T-cell (primary cell): ENCODE results near the gene SOBP. TPM values are rescaled to one million over a fixed set of nuclear protein-coding genes. Genes with fewer than 3 reads are reported as not detected.

Experiments
- ATAC-seq, 4 experiments: fragments of 200-7000 bp in 3 of 4; fragments of 150-1000 bp in 1 of 4; cut with Tn5 transposase; replicated peaks in 1 of 4; 1 replicate in 3 of 4; 2 replicates in 1 of 4; pipeline ENCODE4 v1.10.0; 2021; ENCODE audit warnings: moderate library complexity in 3 of 4, mild to moderate bottlenecking in 2 of 4, moderate number of reproducible peaks in 1 of 4
- CTCF ChIA-PET, 2 donors: fragments of 300-600 bp; sonication (Branson Sonifier 250); formaldehyde crosslinking; loops; one replicate each; lab custom pipeline; 2022; ENCODE audit warnings: antibody characterized with exemption in 2 of 2; lab: Charles Lee
- POLR2A ChIA-PET, 2 donors: fragments of 300-600 bp; sonication (Branson Sonifier 250); formaldehyde crosslinking; loops; one replicate each; lab custom pipeline; 2022; ENCODE audit warnings: antibody characterized with exemption in 2 of 2; lab: Charles Lee
- DNase-seq, 35 experiments: peaks; one replicate each; pipeline versions ENCODE4 v3.0.0 to v3.0.0-alpha.2; 2013 to 2023
- H3K27ac ChIP-seq: one replicate; pipeline ENCODE4 v1.5.1; 2013; ENCODE audit warnings: low read length
- H3K27me3 ChIP-seq, 2 experiments: replicated peaks in 1 of 2; 1 replicate in 1 of 2; 2 replicates in 1 of 2; pipeline versions ENCODE4 v1.6.1 to v1.7.0; 2013; ENCODE audit warnings: low read length in 1 of 2, mixed read lengths in 1 of 2; ENCODE audit not compliant: control insufficient read depth in 2 of 2, insufficient read depth in 2 of 2; ENCODE audit errors: extremely low read depth in 1 of 2
- H3K36me3 ChIP-seq, 2 donors: 1 replicate in 1 of 2; 2 replicates in 1 of 2; pipeline versions ENCODE4 v1.6.1 to v1.7.0; 2013; ENCODE audit warnings: low read length in 1 of 2; ENCODE audit not compliant: control insufficient read depth in 2 of 2, insufficient read depth in 1 of 2; ENCODE audit errors: extremely low read depth in 1 of 2
- H3K4me1 ChIP-seq, 2 experiments: 1 replicate in 1 of 2; 2 replicates in 1 of 2; pipeline versions ENCODE4 v1.6.1 to v1.7.0; 2013; ENCODE audit warnings: low read length in 2 of 2, mixed read lengths in 1 of 2; ENCODE audit not compliant: insufficient read depth in 2 of 2, control insufficient read depth in 1 of 2; ENCODE audit errors: extremely low read depth in 1 of 2
- H3K4me3 ChIP-seq, 2 donors: 1 replicate in 1 of 2; 2 replicates in 1 of 2; pipeline versions ENCODE4 v1.5.1 to v1.7.0; 2013; ENCODE audit warnings: mild to moderate bottlenecking in 2 of 2, low read length in 1 of 2, moderate library complexity in 1 of 2; ENCODE audit not compliant: control insufficient read depth in 1 of 2; ENCODE audit errors: extremely low read depth in 1 of 2
- H3K9me3 ChIP-seq: 2 replicates; pipeline ENCODE4 v1.7.0; 2013
- H3K27ac Mint-ChIP-seq, 2 donors: one replicate each; pipeline ENCODE4 v1.8.0; 2020 to 2021; ENCODE audit warnings: mild to moderate bottlenecking in 2 of 2, mixed read lengths in 2 of 2
- H3K27me3 Mint-ChIP-seq, 2 donors: one replicate each; pipeline ENCODE4 v1.8.0; 2021 to 2022; ENCODE audit warnings: mixed read lengths in 2 of 2
- H3K36me3 Mint-ChIP-seq: one replicate; pipeline ENCODE4 v1.8.0; 2021; ENCODE audit warnings: mixed read lengths
- H3K4me1 Mint-ChIP-seq, 3 donors: one replicate each; pipeline ENCODE4 v1.8.0; 2020 to 2022; ENCODE audit warnings: mixed read lengths in 3 of 3, mild to moderate bottlenecking in 1 of 3
- H3K4me3 Mint-ChIP-seq, 3 donors: one replicate each; pipeline ENCODE4 v1.8.0; 2020 to 2022; ENCODE audit warnings: mild to moderate bottlenecking in 3 of 3, mixed read lengths in 3 of 3, moderate library complexity in 3 of 3
- H3K9me3 Mint-ChIP-seq, 3 donors: one replicate each; pipeline ENCODE4 v1.8.0; 2020 to 2022; ENCODE audit warnings: mixed read lengths in 3 of 3
- WGBS: methylation state at CpG from one replicate; pipeline ENCODE4 v1.1.5; 2013; ENCODE audit warnings: missing lambda C conversion rate; ENCODE audit not compliant: insufficient coverage; 5-methylcytosine and 5-hydroxymethylcytosine counted together
- total RNA-seq, 35 experiments: library from RNA in 6 of 35; stranded (reverse) in 6 of 35; fragments of 120-200 nt in 1 of 35; gene quantifications; one replicate each; pipeline versions ENCODE4 v1.2.1 to v1.2.4 and lab custom pipeline; 2013 to 2026

Gene SOBP
- total RNA-seq, 5 donors from 2014 or later (not counting 1 experiment from before 2014, with no cell fraction given), result 0.30 to 0.95 (median 0.46) TPM

- Mint-ChIP-seq H3K4me1 (peaks cover 7 to 24% (median 16%) of the 10 kb centered on the region in 3 donors), H3K27ac (no peak overlapping the region), H3K4me3 (no peak overlapping the region), H3K27me3 (no peaks in the 10 kb centered on the region), H3K9me3 (peaks cover 10 to 27% (median 17%) of the 10 kb centered on the region in 3 donors), H3K36me3 (peaks cover 36% of the 10 kb centered on the region)
- Histone ChIP-seq H3K27ac (no peak overlapping the region), H3K4me3 (no peak overlapping the region), H3K27me3 (no peaks in the 10 kb centered on the region), H3K36me3 (peaks cover 2 to 4% of the 10 kb centered on the region in 2 donors), H3K4me1 (no peaks in the 10 kb centered on the region), H3K9me3 (no peaks in the 10 kb centered on the region)
- DNase-seq (no peak), ATAC-seq (no peak)
- ChIA-PET POLR2A (interaction anchor here in 1 of 2 donors (0.6 kb wide), 1 partner anchor 478 kb away, joined by 6 read pairs; no protein-coding TSS in a partner anchor), CTCF (no interaction called here)
- WGBS, result no CpG with 5 or more reads among the region's 1 CpG
Observed at GRCh38 chr6:107444277-107444676, 45.6 kb upstream of the SOBP start.

DNA sequence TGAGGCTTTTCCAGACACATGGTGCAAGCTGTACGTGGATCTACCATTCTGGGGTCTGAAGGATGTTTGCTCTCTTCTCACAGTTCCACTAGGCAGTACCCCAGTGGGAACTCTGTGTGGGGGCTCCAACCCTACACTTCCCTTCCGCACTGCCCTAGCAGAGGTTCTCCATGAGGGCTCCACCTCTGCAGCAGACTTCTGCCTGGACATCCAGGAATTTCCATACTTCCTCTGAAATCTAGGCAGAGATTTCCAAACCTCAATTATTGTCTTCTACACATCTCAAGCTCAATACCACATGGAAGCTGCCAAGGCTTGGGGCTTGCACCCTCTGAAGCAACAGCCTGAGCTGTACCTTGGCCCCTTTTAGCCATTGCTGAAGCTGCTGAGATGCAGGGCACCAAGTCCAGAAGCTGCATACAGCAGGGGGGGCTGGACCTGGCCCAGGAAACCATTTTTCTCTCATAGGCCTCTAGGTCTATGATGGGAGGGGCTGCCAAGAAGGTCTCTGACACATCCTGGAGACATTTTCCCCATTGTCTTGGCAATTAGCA is 42.2 kb upstream of the SOBP start:
- ATAC-seq, result no peak
- Histone ChIP-seq H3K27ac (no peak overlapping the region), H3K27me3 (no peaks in the 10 kb centered on the region), H3K9me3 (no peaks in the 10 kb centered on the region), H3K36me3 (peaks cover 2 to 4% of the 10 kb centered on the region in 2 donors), H3K4me3 (no peak overlapping the region), H3K4me1 (no peaks in the 10 kb centered on the region)
- H3K27me3 Mint-ChIP-seq, result no peaks in the 10 kb centered on the region
- POLR2A ChIA-PET, result interaction anchor here (0.5 to 0.6 kb wide), 2 partner anchors 12 to 320 kb away, joined by 3 to 4 read pairs; partner anchors contain the start of gene PDSS2 (in 1 of the 2)
- no peak overlapping the region for H3K4me3 Mint-ChIP-seq
- peaks cover 4 to 14% (median 5%) of the 10 kb centered on the region in 3 donors for H3K4me1 Mint-ChIP-seq
- no peak for DNase-seq
- CTCF ChIA-PET, result no interaction called here
- peaks cover 13 to 34% (median 17%) of the 10 kb centered on the region in 3 donors for H3K9me3 Mint-ChIP-seq
- H3K36me3 Mint-ChIP-seq, result peaks cover 50% of the 10 kb centered on the region
- H3K27ac Mint-ChIP-seq, result no peak overlapping the region
- WGBS, result 100% methylated on average over 2 of the region's 2 CpGs

- no peak overlapping the region for H3K4me3 ChIP-seq
- peaks cover 55% of the 10 kb centered on the region for H3K36me3 Mint-ChIP-seq
- no peaks in the 10 kb centered on the region for H3K4me1 ChIP-seq
- no peak overlapping the region for H3K27ac ChIP-seq
- H3K27me3 Mint-ChIP-seq, result no peaks in the 10 kb centered on the region
- ATAC-seq (no peak), DNase-seq (no peak)
- no CpG with 5 or more reads among the region's 1 CpG for WGBS
- ChIA-PET POLR2A (interaction anchor here in 1 of 2 donors (0.6 kb wide), 1 partner anchor 402 kb away, joined by 3 read pairs; no protein-coding TSS in a partner anchor), CTCF (no interaction called here)
- H3K27ac Mint-ChIP-seq, result no peak overlapping the region
- H3K9me3 Mint-ChIP-seq, result peaks cover 13 to 34% (median 17%) of the 10 kb centered on the region in 3 donors
- peaks cover 0 to 6% (median 0%) of the 10 kb centered on the region in 3 donors for H3K4me1 Mint-ChIP-seq
- H3K36me3 ChIP-seq, result peaks cover 2 to 4% of the 10 kb centered on the region in 2 donors
- H3K9me3 ChIP-seq, result no peaks in the 10 kb centered on the region
- no peaks in the 10 kb centered on the region for H3K27me3 ChIP-seq
- H3K4me3 Mint-ChIP-seq, result no peak overlapping the region
Observed at GRCh38 chr6:107448776-107449175, 41.1 kb upstream of the SOBP start.

GRCh38 chr6:107458672-107459282 is 31.1 kb upstream of the SOBP start:
- Histone ChIP-seq H3K4me1 (peaks cover 7 to 15% of the 10 kb centered on the region in 2 experiments), H3K36me3 (no peaks in the 10 kb centered on the region), H3K27me3 (no peaks in the 10 kb centered on the region), H3K9me3 (no peaks in the 10 kb centered on the region), H3K27ac (peak overlapping the region; percentile 76), H3K4me3 (peak overlapping the region; percentile 71 to 85)
- CTCF ChIA-PET, result interaction anchor here in 1 of 2 donors (0.8 to 2.6 kb wide), 6 partner anchors 12 to 506 kb away, joined by 3 to 9 read pairs (median 4); no protein-coding TSS in a partner anchor
- ATAC-seq, result peak; percentile 29 to 39 (median 30)
- Mint-ChIP-seq H3K4me1 (peaks cover 26 to 33% (median 33%) of the 10 kb centered on the region in 3 donors), H3K9me3 (no peaks in the 10 kb centered on the region), H3K27ac (peak overlapping the region; percentile 95 to 96), H3K36me3 (peaks cover 5% of the 10 kb centered on the region), H3K27me3 (no peaks in the 10 kb centered on the region), H3K4me3 (peak overlapping the region; percentile 94 to 97 (median 96))
- peak in 26 of 35 experiments; percentile 0 to 46 (median 18) for DNase-seq
- WGBS, result under 1% methylated on average over 26 of the region's 29 CpGs
- POLR2A ChIA-PET, result interaction anchor here in 1 of 2 donors (0.6 to 0.9 kb wide), 2 partner anchors 11 to 1133 kb away, joined by 3 read pairs; no protein-coding TSS in a partner anchor

DNA sequence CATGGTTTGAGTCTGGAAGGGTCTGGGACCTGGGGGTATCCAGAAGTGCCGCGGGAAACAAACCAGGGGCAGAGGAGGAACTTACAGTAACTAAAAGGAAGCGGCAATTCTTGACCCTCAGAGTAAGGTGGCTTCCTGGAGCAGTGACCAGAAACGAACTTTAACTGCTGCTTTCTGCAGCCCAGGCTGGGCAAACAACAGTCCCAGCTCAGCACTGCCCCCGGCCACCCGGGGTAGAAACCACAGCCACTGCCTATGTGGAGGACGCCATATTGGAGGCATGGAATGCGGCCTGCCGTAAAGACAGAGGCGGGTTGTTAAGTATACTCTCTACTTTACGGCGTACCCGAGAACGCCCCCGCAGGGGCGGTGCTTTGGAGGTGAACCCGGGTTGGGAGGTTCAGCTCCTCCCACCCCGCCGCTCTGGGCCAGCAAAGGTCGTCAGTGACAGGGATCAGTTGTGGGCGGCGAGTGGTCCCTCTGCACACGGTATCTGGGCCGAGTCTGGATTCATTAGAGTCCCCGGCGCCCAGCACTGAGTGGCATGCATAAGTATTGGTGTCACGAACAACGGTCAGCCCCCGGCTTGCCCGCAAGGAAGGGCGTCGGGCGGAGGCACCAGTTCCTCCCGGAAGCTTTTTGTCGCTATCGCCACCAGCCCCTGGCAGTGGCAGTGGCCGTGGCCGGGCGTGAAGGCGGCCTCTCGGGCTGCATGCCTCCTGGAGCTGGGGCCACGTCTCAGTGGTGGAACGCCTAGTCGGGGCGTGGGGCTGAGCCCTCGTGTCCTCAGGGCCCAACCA is 30.4 kb upstream of the SOBP start, which contains the start of gene PDSS2:
Gene PDSS2 (minus strand): TSS at position 282 of the 800 bp plus-strand sequence. CDS start 279 bp downstream, at position 3.
- Histone ChIP-seq H3K4me3 (peak within 1 kb of the TSS; percentile 71 to 85), H3K9me3 (no peaks in the 10 kb centered on the region), H3K27me3 (no peaks in the 10 kb centered on the region), H3K36me3 (no peaks in the 10 kb centered on the region), H3K4me1 (peaks cover 7 to 15% of the 10 kb centered on the region in 2 experiments), H3K27ac (peak within 1 kb of the TSS; percentile 76)
- ATAC-seq, result peak; percentile 94 to 98 (median 96)
- DNase-seq, result peak; percentile 89 to 100 (median 97)
- Mint-ChIP-seq H3K27ac (peak within 1 kb of the TSS; percentile 95 to 96), H3K4me3 (peak within 1 kb of the TSS; percentile 94 to 97 (median 96)), H3K27me3 (no peaks in the 10 kb centered on the region), H3K4me1 (peaks cover 26 to 33% (median 33%) of the 10 kb centered on the region in 3 donors), H3K36me3 (peaks cover 4% of the 10 kb centered on the region), H3K9me3 (no peaks in the 10 kb centered on the region)
- CTCF ChIA-PET, result interaction anchor here in 1 of 2 donors (0.8 to 2.6 kb wide), 6 partner anchors 11 to 505 kb away, joined by 3 to 9 read pairs (median 4); no protein-coding TSS in a partner anchor
- POLR2A ChIA-PET, result interaction anchor here (0.5 to 1.8 kb wide), 5 partner anchors 11 to 1133 kb away, joined by 3 to 5 read pairs (median 3); no protein-coding TSS in a partner anchor
- under 1% methylated on average over 46 of the region's 46 CpGs for WGBS
